HG03558 (cell line): ENCODE results near the gene EXOC1.
A peak's percentile ranks its signal among the peaks of the same experiment; 100 is the strongest.
"Not testable (repeated sequence)": the region's sequence is repeated elsewhere in the genome, so short reads cannot be mapped to it uniquely, and the experiment has no call there.

ENCODE experiments used
- ATAC-seq: cut with Tn5 transposase; IDR thresholded peaks from one replicate; pipeline ENCODE4 v1.9.1; 2021; ENCODE audit warnings: moderate number of reproducible peaks; ENCODE audit not compliant: unreplicated experiment; ENCODE audit errors: extremely low read depth

Gene EXOC1, protein sequence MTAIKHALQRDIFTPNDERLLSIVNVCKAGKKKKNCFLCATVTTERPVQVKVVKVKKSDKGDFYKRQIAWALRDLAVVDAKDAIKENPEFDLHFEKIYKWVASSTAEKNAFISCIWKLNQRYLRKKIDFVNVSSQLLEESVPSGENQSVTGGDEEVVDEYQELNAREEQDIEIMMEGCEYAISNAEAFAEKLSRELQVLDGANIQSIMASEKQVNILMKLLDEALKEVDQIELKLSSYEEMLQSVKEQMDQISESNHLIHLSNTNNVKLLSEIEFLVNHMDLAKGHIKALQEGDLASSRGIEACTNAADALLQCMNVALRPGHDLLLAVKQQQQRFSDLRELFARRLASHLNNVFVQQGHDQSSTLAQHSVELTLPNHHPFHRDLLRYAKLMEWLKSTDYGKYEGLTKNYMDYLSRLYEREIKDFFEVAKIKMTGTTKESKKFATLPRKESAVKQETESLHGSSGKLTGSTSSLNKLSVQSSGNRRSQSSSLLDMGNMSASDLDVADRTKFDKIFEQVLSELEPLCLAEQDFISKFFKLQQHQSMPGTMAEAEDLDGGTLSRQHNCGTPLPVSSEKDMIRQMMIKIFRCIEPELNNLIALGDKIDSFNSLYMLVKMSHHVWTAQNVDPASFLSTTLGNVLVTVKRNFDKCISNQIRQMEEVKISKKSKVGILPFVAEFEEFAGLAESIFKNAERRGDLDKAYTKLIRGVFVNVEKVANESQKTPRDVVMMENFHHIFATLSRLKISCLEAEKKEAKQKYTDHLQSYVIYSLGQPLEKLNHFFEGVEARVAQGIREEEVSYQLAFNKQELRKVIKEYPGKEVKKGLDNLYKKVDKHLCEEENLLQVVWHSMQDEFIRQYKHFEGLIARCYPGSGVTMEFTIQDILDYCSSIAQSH

DNA sequence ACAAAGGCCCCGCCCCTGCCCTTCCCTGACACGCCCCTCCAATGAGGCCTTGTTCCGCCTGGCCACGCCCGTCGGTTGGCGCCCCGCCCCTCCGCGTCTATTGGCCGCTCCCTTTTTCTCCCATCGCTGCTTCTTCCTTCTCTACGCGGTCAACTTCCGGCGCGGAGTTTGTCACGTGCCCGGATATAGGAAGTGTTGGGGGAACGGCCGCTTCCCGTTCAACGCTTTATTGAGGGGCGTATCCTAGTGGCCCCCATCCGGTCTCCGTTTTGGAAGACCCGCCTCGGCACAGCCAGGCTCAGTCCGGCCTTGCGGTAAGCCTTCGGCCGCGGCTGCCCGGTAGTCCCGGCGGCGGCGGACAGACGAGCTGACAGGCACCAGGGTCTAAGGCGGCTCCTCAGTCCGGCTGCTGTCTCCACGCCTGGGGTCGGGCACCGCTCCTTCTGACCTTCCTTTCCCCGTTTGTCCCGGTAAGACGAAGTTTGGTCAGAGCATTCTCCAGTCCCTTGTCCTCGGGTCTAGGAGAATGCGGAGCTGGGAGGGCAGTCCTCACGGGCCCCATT lies at the start of gene EXOC1:
Gene EXOC1 (plus strand): TSS at position 165 of the 563 bp plus-strand sequence. CDS start 4,676 bp downstream, outside the sequence.
- ATAC-seq = peak; percentile 98

DNA sequence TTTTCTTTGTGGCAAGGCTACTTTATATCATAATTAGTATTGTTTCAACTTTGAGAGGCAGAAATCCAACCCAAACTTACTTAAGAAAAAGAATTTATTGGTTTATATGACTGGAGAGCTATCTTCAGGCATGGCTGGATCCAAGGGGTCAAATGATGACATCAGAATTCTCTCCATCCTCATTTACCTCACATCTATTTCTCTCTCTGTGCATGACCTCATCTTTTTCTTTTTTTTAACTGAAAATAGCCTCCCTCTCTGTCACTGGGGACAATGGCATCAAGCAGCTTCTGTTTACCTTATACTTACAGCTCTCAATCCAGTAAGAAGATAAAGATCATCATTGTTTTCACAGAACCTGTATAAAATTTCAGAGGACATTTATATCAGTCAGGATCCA lies 45.9 kb upstream of the EXOC1 start:
- no peak for ATAC-seq

DNA sequence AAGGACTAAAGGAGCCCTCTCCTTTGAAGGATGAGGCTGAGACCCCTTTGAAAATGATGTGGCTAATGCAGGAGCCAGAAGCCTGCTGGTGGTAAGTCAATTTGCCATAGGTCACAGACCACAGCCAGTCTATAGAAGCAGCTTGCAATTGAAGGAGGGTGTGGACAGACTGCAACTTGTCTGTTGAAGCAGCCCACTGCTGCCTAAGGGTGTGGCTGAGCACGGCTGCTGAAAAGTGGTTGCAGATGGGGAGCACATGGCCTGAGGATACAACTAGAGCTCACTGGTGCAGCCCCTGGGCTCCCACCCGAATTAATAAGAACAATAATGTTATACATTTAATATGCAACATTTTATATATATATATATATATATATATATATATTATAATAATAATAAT lies 45.3 kb upstream of the EXOC1 start:
- no peak for ATAC-seq

DNA sequence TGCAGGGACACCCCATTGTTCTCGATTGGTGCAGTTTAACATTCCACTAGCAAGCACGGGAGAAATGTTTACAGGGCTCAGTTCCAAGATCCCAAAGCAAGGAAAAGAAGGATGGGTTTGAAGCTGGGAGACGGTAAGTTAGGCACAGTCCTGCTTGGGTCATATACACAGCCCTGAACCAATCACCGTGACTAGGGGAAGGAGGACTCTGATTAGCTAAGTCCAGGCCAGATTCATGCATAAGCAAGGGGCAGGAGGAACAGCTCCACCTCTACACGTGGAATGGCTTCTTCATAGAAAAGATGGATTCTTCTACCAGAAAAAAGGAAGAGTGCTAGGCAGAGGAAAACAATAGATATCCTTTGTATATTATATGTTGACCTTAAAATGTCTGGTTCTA lies 44.8 kb upstream of the EXOC1 start:
- ATAC-seq = no peak

DNA sequence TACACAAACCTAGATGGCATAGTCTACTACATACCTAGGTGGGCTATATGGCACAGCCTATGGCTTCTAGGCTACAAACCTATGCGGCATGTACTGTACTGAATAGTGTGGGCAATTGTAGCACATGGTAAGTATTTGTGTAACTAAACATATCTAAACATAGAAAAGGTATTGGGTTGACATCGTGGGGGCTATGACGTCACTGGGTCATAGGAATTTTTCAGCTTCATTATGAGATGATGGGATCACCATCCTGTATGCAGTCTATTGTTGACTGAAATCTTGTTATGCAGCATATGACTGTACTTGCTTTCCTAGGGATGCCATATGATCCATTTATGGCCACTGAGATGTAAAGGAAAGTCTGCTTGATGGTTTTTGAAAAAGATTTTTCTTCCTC lies 35.8 kb upstream of the EXOC1 start:
- ATAC-seq = no peak

DNA sequence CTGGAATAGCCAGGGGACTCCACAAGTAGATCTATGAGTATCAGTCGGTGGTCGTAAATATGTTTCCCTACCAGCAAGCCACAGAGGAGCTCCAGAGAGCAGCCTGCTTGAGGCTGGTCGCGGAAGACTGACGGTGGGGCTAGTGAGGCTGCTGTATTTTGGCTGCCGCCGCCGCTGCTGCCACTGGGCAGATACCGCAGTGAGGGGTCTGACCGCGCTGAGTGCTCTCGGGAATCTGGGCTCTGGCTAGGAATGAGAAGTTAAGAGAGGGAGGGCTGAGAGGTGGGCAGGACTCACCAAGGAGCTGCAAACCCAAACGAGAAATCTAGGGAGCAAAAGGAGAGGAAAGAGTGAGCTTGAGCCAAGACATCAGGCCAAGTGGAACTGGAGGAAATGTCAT lies 33.8 kb upstream of the EXOC1 start, which contains the start of gene EXOC1L:
Gene EXOC1L (plus strand): TSS at position 157 of the 400 bp plus-strand sequence. CDS start 237 bp downstream, at position 394.
- no peak for ATAC-seq

DNA sequence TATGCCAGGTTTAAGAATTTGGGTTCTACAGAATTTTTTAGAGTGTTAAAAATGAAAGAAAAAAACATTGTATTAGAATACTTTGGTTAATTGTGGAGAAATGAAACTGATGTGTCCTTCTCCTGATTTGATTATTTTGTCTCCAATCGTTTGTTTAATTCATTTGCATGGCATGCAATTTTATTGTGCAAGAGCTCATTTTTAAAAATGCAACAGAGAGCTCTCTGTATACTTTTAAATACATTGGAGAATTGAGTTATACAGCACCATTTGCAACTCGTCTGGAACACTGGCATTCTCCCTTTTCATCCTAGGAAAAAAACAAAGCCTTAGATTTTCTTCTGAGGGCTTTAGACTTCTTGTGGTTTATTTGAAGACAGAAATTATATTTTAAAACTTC lies 33.2 kb upstream of the EXOC1 start:
- no peak for ATAC-seq

DNA sequence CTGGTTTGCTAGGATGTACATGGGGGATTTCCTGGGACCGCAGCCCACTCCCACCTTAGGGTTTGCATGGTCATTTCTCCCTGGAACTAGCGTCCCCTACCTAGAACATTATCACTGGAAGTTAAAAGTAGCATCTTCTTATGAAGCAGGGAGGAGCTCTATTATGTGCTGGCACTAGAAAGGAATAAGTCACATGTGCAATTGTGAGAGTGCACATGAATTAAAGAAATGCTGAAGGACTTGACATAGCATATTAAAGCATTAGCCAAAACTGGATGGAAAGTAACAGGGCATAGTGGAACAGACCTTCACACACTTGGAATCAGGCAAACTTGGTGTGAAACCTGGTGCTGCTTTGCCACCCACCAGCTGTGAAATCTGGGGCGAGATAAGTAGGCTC lies 31.1 kb upstream of the EXOC1 start:
- ATAC-seq = no peak

DNA sequence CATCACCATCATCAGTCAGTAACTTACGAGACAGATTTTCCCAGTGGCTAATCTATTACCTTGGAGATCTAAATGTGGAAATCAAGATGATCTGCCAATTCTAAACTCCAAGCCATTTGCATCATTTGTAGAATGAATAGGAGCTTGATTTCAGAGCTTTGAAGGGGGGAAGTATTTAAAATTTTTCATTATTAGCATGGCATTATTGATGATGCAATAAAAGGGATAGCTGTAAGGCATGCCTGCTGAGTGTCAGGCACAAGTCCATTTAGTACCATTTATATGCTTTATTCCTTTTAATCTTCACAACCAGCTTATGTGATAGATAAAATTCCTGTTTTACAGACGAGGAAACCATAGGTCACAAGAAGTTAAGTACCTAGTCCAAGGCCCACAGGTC lies 28.6 kb upstream of the EXOC1 start:
- no peak for ATAC-seq

DNA sequence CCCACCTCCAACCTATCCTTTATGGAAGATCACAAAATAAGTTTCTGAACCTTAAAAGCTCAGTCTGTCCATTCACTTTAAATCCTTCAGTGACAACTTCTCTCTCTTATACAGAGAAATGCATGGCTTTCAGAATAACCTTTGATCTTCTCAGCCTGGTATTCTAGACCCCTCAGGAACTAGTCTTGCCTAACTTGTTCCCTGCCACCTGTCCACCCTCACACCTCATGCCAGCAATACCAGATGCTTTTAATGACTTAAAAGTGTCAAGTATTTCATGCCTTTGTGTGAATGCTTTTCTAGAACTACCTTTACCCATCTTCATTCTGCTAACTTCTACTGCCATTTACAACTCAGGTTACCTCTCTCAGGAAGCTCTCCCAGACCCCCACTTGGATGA lies 26.5 kb upstream of the EXOC1 start:
- ATAC-seq = no peak

DNA sequence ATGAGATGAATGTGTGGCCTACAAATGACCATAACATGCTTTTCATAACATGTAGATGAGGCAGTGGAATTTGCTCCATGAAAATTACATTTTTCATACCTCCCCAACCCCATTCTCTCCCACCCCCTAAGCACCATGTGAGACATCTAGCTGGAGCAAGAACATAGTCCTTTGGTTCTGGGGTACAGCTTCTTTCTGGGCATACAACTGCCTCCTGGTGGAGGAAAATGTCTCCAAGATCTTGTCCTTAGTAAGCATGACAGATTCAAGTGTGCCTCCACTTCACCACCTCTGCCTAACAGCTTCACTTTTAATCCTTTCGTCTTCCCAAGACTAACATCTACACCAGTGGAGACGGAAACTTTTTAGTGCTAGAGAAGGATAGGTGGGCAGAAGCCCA lies 25.9 kb upstream of the EXOC1 start:
- ATAC-seq = no peak

DNA sequence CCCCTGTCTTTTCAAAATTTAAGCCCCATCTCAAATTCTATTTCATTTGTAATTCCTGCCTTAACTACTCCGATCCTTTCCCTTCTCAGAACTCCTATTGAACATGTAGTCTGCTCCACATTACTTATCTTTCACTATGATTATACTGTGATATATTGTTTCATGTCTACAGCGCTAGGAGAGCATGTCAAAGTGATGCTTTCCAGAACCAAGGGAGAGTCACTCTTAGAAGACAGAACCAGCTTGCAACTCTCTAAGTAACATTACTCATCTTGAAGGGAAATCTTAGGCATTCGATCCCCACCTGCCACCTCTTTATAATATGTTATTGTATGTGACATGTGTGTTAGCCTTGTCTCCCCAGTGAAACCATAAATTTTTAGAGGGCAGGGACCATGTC lies 23.4 kb upstream of the EXOC1 start:
- ATAC-seq = no peak

DNA sequence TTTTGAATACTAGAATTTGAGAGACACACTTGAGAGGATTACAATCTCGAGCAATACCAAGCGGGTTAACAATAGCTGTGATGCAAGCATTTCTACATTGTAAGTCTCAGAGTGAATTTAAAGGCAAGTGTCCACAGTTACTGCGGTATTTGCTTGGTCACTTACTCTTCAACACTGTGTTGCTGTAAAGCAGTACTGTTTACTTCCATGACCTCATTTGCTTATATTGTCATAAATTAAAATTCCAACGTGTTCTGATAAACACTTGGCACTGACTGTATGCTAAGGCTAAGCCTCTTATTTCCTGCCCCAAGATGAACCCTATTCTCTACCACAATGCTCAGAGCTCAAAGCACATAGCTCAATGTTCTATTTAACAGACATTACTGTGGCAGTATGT lies 22.7 kb upstream of the EXOC1 start:
- ATAC-seq = no peak

DNA sequence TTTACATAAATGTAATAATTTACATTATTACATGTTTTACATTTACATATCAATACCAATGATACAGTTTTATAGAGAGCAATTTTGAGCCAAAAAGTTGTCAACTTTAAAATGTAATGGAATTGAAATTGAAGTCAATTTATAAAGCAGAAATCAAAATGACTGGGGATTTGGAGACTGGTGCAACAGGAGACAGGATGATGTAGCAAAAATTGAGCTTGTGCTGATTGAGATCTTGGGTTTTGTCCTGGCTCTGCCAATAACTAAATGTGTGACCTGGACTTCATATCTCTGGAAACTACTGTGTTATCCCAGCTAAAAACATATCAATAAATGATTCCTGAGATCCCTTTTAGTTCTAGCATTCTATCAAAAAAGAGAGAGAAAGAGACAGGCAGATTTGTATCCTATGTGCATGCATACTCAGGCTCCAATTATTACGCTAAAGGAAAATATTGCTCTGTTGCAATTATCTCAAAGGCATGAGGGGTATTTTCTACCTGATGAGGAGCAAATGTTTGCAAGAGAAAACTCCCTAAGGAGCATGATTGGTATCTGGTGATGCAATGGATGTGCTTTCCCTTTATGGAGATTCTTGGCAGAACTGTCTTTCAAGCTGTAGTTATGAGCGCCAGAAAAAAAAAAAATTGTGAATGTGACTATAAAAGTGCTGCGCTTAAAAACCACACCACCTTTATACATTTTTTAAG lies 19.2 kb upstream of the EXOC1 start:
- ATAC-seq = no peak

DNA sequence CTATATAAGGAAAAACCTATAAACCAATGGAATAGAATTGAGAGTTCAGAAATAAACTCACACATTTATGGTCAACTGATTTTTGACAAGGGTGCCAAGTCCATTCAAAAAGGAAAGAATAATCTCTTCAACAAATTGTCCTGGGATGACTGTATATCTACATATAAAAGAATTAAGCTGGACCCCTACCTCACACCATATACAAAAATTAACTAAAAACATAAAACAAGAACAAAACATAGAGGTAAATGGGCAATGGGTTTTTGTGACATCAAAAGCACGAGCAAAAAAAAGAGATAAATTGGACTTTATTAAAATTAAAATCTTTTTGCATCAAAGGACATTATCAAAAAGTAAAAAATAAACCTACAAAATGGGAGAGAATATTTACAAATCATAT lies 15.5 kb upstream of the EXOC1 start:
- ATAC-seq = no peak

DNA sequence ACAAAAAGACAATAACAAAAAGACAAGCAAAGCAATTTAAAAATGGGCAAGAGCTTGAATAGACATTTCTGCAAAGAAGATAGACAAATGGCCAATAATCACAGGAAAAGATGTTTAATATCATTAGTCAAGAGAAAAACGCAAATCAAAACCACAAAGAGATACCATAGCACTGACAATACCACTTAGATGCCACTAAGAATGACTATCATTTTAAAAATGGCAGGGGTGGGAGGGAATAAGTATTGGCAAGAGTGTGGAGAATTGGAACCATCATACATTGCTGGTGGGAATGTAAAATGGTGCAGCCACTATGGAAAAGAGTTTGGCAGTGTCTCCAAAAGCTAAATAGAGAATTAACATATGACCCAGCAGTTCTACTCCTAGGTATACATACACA lies 15.1 kb upstream of the EXOC1 start:
- ATAC-seq = no peak

DNA sequence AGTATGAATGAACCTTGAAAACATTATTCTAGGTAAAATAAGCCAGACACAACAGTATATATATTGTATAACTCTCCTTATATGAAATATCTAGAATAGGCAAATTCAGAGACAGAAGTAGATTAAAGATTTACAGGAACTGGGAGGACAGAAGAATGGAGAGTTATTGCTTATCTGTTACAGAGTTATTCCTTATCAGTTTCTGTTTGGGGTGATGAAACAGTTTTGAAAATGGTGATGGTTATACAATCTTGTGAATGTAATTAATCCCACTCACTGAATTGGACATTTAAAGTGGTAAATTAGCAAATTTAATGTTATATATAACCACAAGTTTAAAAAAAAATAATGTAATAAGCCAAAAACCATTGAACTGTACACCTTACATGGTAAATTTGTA lies 14.5 kb upstream of the EXOC1 start:
- no peak for ATAC-seq

DNA sequence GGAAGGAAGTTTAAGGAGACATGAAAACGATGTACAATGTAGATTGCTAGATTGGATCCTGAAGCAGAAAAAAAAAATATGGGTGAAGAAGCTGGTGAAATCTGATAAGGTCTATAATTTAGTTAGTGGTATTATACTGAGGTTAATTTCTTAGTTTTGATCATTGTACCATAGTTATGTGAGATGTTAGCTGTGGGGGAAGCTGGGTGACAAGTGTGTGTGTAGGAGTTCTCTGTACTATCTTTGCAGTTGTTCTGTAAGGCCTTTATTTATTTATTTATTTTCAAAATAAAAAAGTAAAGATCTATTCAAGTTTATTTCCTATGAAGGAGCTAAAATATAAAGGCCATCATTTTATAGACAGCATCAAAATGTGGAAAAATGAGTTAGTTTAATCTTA lies 12.5 kb upstream of the EXOC1 start:
- no peak for ATAC-seq

DNA sequence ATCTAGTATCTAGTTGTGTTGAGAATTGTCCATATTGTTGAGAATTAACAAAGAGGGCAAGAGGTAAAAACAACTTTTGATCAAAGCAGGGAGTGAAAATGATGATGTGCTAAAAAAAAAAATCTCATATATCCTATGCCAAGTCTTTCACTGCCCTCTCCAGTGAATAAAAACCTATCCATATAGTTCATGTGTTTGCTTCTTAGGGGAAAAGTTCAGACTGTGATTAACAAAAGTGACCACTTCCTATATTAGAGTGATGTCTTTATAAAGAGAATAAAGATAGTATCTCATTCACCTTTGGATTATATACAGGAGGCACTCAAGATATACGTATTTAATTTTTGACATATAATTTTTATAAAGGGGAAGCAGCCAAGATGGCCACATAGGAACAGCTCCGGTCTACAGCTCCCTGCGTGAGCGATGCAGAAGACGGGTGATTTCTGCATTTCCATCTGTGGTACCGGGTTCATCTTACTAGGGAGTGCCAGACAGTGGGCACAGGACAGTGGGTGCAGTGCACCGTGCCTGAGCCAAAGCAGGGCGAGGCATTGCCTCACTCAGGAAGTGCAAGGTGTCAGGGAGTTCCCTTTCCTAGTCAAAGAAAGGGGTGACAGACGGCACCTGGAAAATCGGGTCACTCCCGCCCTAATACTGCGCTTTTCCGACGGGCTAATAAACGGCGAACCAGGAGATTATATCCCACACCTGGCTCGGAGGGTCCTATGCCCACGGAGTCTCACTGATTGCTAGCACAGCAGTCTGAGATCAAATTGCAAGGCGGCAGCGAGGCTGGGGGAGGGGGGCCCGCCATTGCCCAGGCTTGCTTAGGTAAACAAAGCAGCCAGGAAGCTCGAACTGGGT lies 11.8 kb upstream of the EXOC1 start:
- not testable (repeated sequence) for ATAC-seq
